ENCODE data around the gene LRSAM1.

DNA sequence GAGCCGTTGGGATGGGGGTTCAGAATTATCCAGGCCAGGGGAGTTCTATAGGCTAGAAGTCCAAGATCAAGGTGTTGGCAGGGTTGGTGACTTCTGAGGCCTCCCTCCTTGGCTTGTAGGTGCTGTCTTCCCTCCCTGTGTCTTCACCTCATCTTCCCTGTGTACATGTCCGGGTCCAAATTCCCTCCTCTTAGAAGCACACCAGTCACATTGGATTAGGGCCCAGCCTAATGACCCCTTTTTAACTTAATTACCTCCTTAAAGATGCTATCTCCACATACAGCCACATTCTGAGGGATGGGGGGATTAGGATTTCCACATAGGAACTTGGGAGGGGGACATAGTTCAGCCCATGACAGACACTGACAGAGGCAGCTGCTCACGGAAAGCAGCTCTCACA is 12.1 kb downstream of the LRSAM1 start:
- TF ChIP-seq CTCF (IDR thresholded peaks at IDR 0.05) (no peak), POLR2A (IDR thresholded peaks at IDR 0.05) (no peak)

Measured in thyroid gland (tissue), 4 donors.